ENCODE results near the gene FBXL19.

- no peak for TF ChIP-seq CTCF (conservative IDR thresholded peaks at IDR 0.05 in 1 of 2, IDR thresholded peaks at IDR 0.05 in 1 of 2; ENCODE audit: low read depth in 1 of 2, low read length in 2 of 2)
- no peak for TF ChIP-seq EZH2 (IDR thresholded peaks at IDR 0.05; ENCODE audit: low read length, missing control alignments)
Measured at GRCh38 chr16:30918614-30919013, 4.8 kb upstream of the FBXL19 start.

Measured in fibroblast of lung (primary cell).